ENCODE results near the gene GTPBP3. TPM values are rescaled to one million over a fixed set of nuclear protein-coding genes. Genes with fewer than 3 reads are reported as not detected.
A peak's percentile ranks its signal among the peaks of the same experiment; 100 is the strongest.

Gene GTPBP3
- total and polyA plus RNA-seq, 9 of the 15 experiments (the other 6 are each of a cell fraction or from before 2014, with no cell fraction given): 4.9 to 124 (median 22.6) TPM

GRCh38 chr19:17332677-17333581 is 4.4 kb upstream of the GTPBP3 start (continued):
- TF ChIP-seq IRF9 (tag; IDR thresholded peaks at IDR 0.05): no peak
- peak; percentile 77 for TF ChIP-seq CHD2 (IDR thresholded peaks at IDR 0.05; ENCODE audit: low read depth, low read length)
- TF ChIP-seq SIX5 (IDR thresholded peaks at IDR 0.05; ENCODE audit: borderline replicate concordance in 1 of 2, insufficient read depth in 1 of 2, low read depth in 1 of 2, low read length in 2 of 2): no peak
- TF ChIP-seq ZNF140 (CRISPR knock-in tag; IDR thresholded peaks at IDR 0.05): no peak
- TF ChIP-seq ZNF695 (CRISPR knock-in tag; IDR thresholded peaks at IDR 0.05): no peak
- no peak for TF ChIP-seq ZNF408 (CRISPR knock-in tag; IDR thresholded peaks at IDR 0.05; ENCODE audit: low read depth)
- TF ChIP-seq BRD9 (IDR thresholded peaks at IDR 0.05; ENCODE audit: low read depth, partially characterized antibody): no peak
- TF ChIP-seq DEAF1 (CRISPR knock-in tag; IDR thresholded peaks at IDR 0.05): no peak
- peak; percentile 75 for TF ChIP-seq ELF2 (CRISPR knock-in tag; IDR thresholded peaks at IDR 0.05)
- TF ChIP-seq ZNF511 (CRISPR knock-in tag; IDR thresholded peaks at IDR 0.05): peak; percentile 8; the same call in 1 of the 2 replicates
- peak; percentile 71; the same call in 1 of the 2 replicates for TF ChIP-seq HNRNPL (IDR thresholded peaks at IDR 0.05; ENCODE audit: low read depth, low read length)
- no peak for TF ChIP-seq CBFA2T2 (conservative IDR thresholded peaks at IDR 0.05)
- peak; percentile 55; the same call in 1 of the 2 replicates for TF ChIP-seq ZKSCAN1 (IDR thresholded peaks at IDR 0.05; ENCODE audit: low read depth, low read length)
- no peak for TF ChIP-seq TRIM25 (IDR thresholded peaks at IDR 0.05; ENCODE audit: borderline replicate concordance)
- TF ChIP-seq ETV5 (CRISPR knock-in tag; IDR thresholded peaks at IDR 0.05; ENCODE audit: low read depth): no peak
- TF ChIP-seq ID3 (CRISPR knock-in tag; IDR thresholded peaks at IDR 0.05): no peak
- 0 out of 2 replicates have a peak, but pooled peaks have one; percentile 39 for TF ChIP-seq ID3 (tag; IDR thresholded peaks at IDR 0.05)
- 0 out of 4 replicates have a peak, but pooled peaks of 1 of the 2 experiments have one; percentile 18 for TF ChIP-seq HDAC1 (IDR thresholded peaks at IDR 0.05)
- peak; percentile 92 for TF ChIP-seq NFYB (IDR thresholded peaks at IDR 0.05; ENCODE audit: extremely low read depth, insufficient read length)
- peak; percentile 19; the same call in 1 of the 2 replicates for TF ChIP-seq RBFOX2 (IDR thresholded peaks at IDR 0.05; ENCODE audit: low read depth, low read length)
